Neural crest cell (in vitro differentiated cells): Measurements from ENCODE around the gene VIT. TPM values are rescaled to one million over a fixed set of nuclear protein-coding genes. Genes with fewer than 3 reads are reported as not detected.

Source experiments
- DNase-seq: peaks from one replicate; pipeline ENCODE4 v3.0.0; 2021; ENCODE audit warnings: low read depth, mixed read lengths, low spot score
- H3K27ac Mint-ChIP-seq: one replicate; pipeline ENCODE4 v1.8.0; 2021; ENCODE audit warnings: mild to moderate bottlenecking, mixed read lengths; ENCODE audit not compliant: unreplicated experiment
- H3K27me3 Mint-ChIP-seq: 2 replicates; pipeline ENCODE4 v1.8.0; 2021; ENCODE audit warnings: low read depth, mild to moderate bottlenecking, mixed read lengths
- H3K36me3 Mint-ChIP-seq: 2 replicates; pipeline ENCODE4 v1.8.0; 2021; ENCODE audit warnings: low read depth, mild to moderate bottlenecking, mixed read lengths
- H3K4me1 Mint-ChIP-seq: 2 replicates; pipeline ENCODE4 v1.8.0; 2021; ENCODE audit warnings: mixed read lengths
- H3K4me3 Mint-ChIP-seq: one replicate; pipeline ENCODE4 v1.8.0; 2021; ENCODE audit warnings: mild to moderate bottlenecking, mixed read lengths
- H3K9me3 Mint-ChIP-seq: 2 replicates; pipeline ENCODE4 v1.8.0; 2021; ENCODE audit warnings: mixed read lengths
- CTCF ChIP-seq: fragments of 200-600 bp; sonication (generic); conservative IDR thresholded peaks from 2 replicates; pipeline ENCODE4 v1.5.0; 2021; ENCODE audit warnings: antibody characterized with exemption, mild to moderate bottlenecking
- total RNA-seq: library from RNA; stranded (reverse); gene quantifications from 2 replicates; pipeline ENCODE4 v1.2.1, GENCODE V29; 2021

Gene VIT
- total RNA-seq, 1 donor from 2014 or later, result not detected

GRCh38 chr2:36807223-36807886 lies 110.8 kb downstream of the VIT start:
- H3K27me3 Mint-ChIP-seq, result no peaks in the 10 kb centered on the region

GRCh38 chr2:36808386-36809068 lies 112.0 kb downstream of the VIT start:
- no peaks in the 10 kb centered on the region for H3K4me1 Mint-ChIP-seq

More at GRCh38 chr2:36807223-36807886, 110.8 kb downstream of the VIT start:
- no peak overlapping the region for H3K27ac Mint-ChIP-seq
- no peak for DNase-seq
- no peaks in the 10 kb centered on the region for H3K4me1 Mint-ChIP-seq
- H3K4me3 Mint-ChIP-seq, result no peak overlapping the region
- no peaks in the 10 kb centered on the region for H3K36me3 Mint-ChIP-seq
- peaks cover 7% of the 10 kb centered on the region for H3K9me3 Mint-ChIP-seq
- no peak for TF ChIP-seq CTCF

GRCh38 chr2:36809069-36809445 lies 112.5 kb downstream of the VIT start:
- Mint-ChIP-seq H3K27ac (no peak overlapping the region), H3K9me3 (peaks cover 9% of the 10 kb centered on the region), H3K4me1 (no peaks in the 10 kb centered on the region), H3K36me3 (no peaks in the 10 kb centered on the region), H3K27me3 (no peaks in the 10 kb centered on the region), H3K4me3 (no peak overlapping the region)
- no peak for DNase-seq
- TF ChIP-seq CTCF, result no peak

More at GRCh38 chr2:36808386-36809068, 112.0 kb downstream of the VIT start:
- peaks cover 7% of the 10 kb centered on the region for H3K9me3 Mint-ChIP-seq
- H3K27ac Mint-ChIP-seq, result no peak overlapping the region
- no peak overlapping the region for H3K4me3 Mint-ChIP-seq
- no peak for DNase-seq
- H3K27me3 Mint-ChIP-seq, result no peaks in the 10 kb centered on the region
- TF ChIP-seq CTCF, result no peak
- H3K36me3 Mint-ChIP-seq, result no peaks in the 10 kb centered on the region

- peaks cover 9% of the 10 kb centered on the region for H3K9me3 Mint-ChIP-seq
- no peaks in the 10 kb centered on the region for H3K36me3 Mint-ChIP-seq
- H3K27ac Mint-ChIP-seq, result no peak overlapping the region
- H3K4me1 Mint-ChIP-seq, result no peaks in the 10 kb centered on the region
- H3K4me3 Mint-ChIP-seq, result no peak overlapping the region
- no peaks in the 10 kb centered on the region for H3K27me3 Mint-ChIP-seq
- TF ChIP-seq CTCF, result no peak
- DNase-seq, result no peak
These were observed 114.6 kb downstream of the VIT start for GRCh38 chr2:36811071-36811470.

- Mint-ChIP-seq H3K9me3 (peaks cover 4% of the 10 kb centered on the region), H3K4me3 (no peak overlapping the region), H3K27me3 (no peaks in the 10 kb centered on the region), H3K36me3 (no peaks in the 10 kb centered on the region), H3K4me1 (no peaks in the 10 kb centered on the region), H3K27ac (no peak overlapping the region)
- no peak for DNase-seq
- TF ChIP-seq CTCF, result no peak
These were observed 115.7 kb downstream of the VIT start for GRCh38 chr2:36812196-36812595.
